Tibial nerve (tissue), 4 donors: ENCODE data around the gene TEAD4.

Experiments
- CTCF ChIP-seq, 5 experiments: fragments of 200-600 bp in 3 of 5; fragments of 450-650 bp in 2 of 5; sonication (generic) in 3 of 5; IDR thresholded peaks; one replicate each; pipeline ENCODE4 v1.5.1; 2016 to 2019; ENCODE audit warnings: antibody characterized with exemption in 5 of 5, mild to moderate bottlenecking in 3 of 5, moderate library complexity in 2 of 5
- EP300 ChIP-seq, 2 donors: sonication (generic); formaldehyde crosslinking; IDR thresholded peaks; one replicate each; pipeline ENCODE4 v1.6.1; 2017; ENCODE audit warnings: antibody characterized with exemption in 2 of 2, mild to moderate bottlenecking in 1 of 2
- POLR2A ChIP-seq, 2 donors: fragments of 450-650 bp; IDR thresholded peaks; one replicate each; pipeline ENCODE4 v1.6.1; 2017; ENCODE audit warnings: antibody characterized with exemption in 2 of 2, mild to moderate bottlenecking in 2 of 2, moderate library complexity in 2 of 2

- TF ChIP-seq CTCF (IDR thresholded peaks at IDR 0.05), result no peak
- no peak for TF ChIP-seq EP300 (IDR thresholded peaks at IDR 0.05)
- no peak for TF ChIP-seq POLR2A (IDR thresholded peaks at IDR 0.05)
These were observed 43.4 kb downstream of the TEAD4 start for GRCh38 chr12:3002646-3003045.
